ENCODE data around the gene ENG. TPM values are rescaled to one million over a fixed set of nuclear protein-coding genes. Genes with fewer than 3 reads are reported as not detected.

ENG gene
- total RNA-seq, 1 donor from 2014 or later: 323 TPM

DNA sequence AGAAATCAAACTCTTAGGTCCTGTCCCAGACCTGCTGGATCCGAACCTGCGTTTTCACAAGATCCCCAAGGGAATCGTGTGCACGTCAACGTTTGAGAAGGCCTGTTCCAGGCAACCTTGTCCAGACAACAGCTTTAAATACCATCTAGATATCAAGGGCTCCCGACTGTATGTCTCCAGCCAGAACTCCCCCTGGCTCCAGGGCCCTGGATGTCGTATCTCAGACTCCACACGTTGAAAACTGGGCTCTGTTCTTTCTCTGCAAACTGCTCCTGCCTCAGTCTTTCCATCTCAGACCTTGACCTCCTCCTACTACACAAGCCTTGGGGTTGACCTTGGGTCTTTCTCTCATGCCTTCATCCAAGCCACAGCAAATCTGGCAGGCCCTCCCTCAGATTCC, 5.8 kb upstream of the ENG start:
- TF ChIP-seq, protein P1, sequence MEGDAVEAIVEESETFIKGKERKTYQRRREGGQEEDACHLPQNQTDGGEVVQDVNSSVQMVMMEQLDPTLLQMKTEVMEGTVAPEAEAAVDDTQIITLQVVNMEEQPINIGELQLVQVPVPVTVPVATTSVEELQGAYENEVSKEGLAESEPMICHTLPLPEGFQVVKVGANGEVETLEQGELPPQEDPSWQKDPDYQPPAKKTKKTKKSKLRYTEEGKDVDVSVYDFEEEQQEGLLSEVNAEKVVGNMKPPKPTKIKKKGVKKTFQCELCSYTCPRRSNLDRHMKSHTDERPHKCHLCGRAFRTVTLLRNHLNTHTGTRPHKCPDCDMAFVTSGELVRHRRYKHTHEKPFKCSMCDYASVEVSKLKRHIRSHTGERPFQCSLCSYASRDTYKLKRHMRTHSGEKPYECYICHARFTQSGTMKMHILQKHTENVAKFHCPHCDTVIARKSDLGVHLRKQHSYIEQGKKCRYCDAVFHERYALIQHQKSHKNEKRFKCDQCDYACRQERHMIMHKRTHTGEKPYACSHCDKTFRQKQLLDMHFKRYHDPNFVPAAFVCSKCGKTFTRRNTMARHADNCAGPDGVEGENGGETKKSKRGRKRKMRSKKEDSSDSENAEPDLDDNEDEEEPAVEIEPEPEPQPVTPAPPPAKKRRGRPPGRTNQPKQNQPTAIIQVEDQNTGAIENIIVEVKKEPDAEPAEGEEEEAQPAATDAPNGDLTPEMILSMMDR (IDR thresholded peaks at IDR 0.05): no peak
- intact Hi-C loops (cut with DNase I): no loop called here
- Histone ChIP-seq H3K27me3 (ENCODE audit: low read depth) (no peaks in the 10 kb centered on the region), H3K27ac (peak overlapping the region; percentile 6), H3K4me1 (peaks cover 93% of the 10 kb centered on the region), H3K36me3 (no peaks in the 10 kb centered on the region), H3K9me3 (no peaks in the 10 kb centered on the region), H3K4me3 (no peak overlapping the region)
- DNase-seq: no peak
- no peak for ATAC-seq

DNA sequence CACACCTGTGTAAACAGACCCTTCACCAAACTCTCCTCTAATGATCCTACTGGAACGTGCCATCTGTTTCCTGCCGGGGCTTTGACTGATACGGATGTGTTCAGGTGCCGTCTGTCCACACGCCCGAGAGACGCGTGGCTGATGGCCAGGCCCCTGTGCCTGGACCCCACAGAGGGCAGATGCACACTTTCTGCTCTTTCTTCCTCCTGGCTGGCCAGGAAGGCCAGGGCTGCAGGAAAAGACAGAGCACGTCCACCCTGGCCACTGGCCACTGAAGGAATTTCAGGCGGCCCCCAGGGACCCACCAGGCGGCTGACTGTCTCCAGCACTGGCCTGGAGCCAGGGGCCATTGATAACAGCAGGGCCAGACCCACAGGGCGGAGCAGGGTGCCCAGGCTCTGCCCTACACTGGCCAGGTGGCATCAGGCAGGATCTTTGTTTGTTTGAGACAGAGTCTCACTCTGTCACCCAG, 3.6 kb upstream of the ENG start:
- Histone ChIP-seq H3K9me3 (no peaks in the 10 kb centered on the region), H3K27ac (peak overlapping the region; percentile 64), H3K4me1 (peaks cover 88% of the 10 kb centered on the region), H3K27me3 (ENCODE audit: low read depth) (no peaks in the 10 kb centered on the region), H3K4me3 (no peak overlapping the region), H3K36me3 (no peaks in the 10 kb centered on the region)
- TF ChIP-seq, protein P1 (IDR thresholded peaks at IDR 0.05): no peak
- intact Hi-C loops (cut with DNase I): no loop called here
- ATAC-seq (no peak), DNase-seq (no peak)

GRCh38 chr9:127857278-127857677, 2.8 kb upstream of the ENG start:
- intact Hi-C loops (cut with DNase I): no loop called here
- ATAC-seq: no peak
- Histone ChIP-seq H3K27ac (peak overlapping the region; percentile 64), H3K36me3 (no peaks in the 10 kb centered on the region), H3K4me1 (peaks cover 88% of the 10 kb centered on the region), H3K27me3 (ENCODE audit: low read depth) (no peaks in the 10 kb centered on the region), H3K9me3 (no peaks in the 10 kb centered on the region), H3K4me3 (no peak overlapping the region)
- no peak for DNase-seq
- TF ChIP-seq, protein P1 (IDR thresholded peaks at IDR 0.05): no peak

GRCh38 chr9:127856729-127857116, 2.3 kb upstream of the ENG start:
- intact Hi-C loops (cut with DNase I): no loop called here
- Histone ChIP-seq H3K9me3 (no peaks in the 10 kb centered on the region), H3K4me3 (no peak overlapping the region), H3K36me3 (no peaks in the 10 kb centered on the region), H3K27ac (peak overlapping the region; percentile 64), H3K4me1 (peaks cover 88% of the 10 kb centered on the region), H3K27me3 (ENCODE audit: low read depth) (no peaks in the 10 kb centered on the region)
- DNase-seq (no peak), ATAC-seq (no peak)
- TF ChIP-seq, protein P1 (IDR thresholded peaks at IDR 0.05): no peak

- no peak overlapping the region for H3K4me3 ChIP-seq
- H3K27me3 ChIP-seq (ENCODE audit: low read depth): no peaks in the 10 kb centered on the region
- TF ChIP-seq, protein P1 (IDR thresholded peaks at IDR 0.05): no peak
- intact Hi-C loops (cut with DNase I): no loop called here
- ATAC-seq (no peak), DNase-seq (no peak)
- H3K36me3 ChIP-seq: peaks cover 1% of the 10 kb centered on the region
- H3K9me3 ChIP-seq: no peaks in the 10 kb centered on the region
- peak overlapping the region; percentile 64 for H3K27ac ChIP-seq
- peaks cover 86% of the 10 kb centered on the region for H3K4me1 ChIP-seq
These were observed 1.8 kb upstream of the ENG start for GRCh38 chr9:127856094-127856728.
